ENCODE results near the gene RFXANK.
A peak's percentile ranks its signal among the peaks of the same experiment; 100 is the strongest.

Gene RFXANK

DNA sequence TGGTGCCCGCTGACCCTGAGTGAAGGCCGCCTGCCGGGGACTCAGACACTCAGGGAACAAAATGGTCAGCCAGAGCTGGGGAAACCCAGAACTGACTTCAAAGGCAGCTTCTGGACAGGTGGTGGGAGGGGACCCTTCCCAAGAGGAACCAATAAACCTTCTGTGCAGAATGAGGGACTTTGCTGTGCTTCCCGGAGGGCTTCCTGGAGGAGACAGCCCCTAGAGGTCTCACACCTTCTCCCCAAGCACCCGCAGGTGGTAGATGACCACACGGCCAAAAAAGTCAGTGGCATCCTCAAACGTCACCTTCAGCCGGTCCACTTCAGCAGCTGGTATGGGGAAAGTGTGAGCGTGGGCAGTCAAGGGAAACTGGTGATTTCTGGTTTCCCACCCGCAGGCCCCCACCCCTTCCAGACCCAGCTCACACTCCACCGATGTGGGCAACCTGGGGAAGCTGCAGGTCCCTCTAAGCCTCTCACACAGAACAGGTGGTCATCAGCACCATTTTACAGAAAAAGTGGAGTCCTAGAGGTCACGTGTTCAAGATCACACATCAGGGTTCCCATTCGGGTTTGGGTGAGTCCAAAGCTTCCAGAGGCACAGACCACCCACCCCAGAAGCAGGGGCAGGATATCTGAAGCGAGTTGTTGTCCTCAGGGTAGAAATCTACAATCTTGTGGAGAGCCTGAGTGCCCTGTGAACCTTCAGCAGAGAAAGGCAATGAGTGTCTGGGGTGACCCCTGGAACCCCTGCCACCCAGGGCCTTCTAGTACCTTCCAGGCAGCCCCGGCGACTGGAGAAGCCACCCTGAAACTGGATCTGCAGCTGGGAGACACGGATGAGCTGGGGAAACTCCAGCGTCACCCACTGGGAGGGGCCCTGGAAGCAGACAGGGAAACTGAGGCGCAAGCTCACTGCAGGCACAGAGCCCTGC is 9.9 kb downstream of the RFXANK start:
- peak overlapping the region; percentile 71 for H3K4me3 ChIP-seq (ENCODE audit: control insufficient read depth, low read depth, low read length)
- DNase-seq (ENCODE audit: low read depth): no peak
- TF ChIP-seq, protein P1, sequence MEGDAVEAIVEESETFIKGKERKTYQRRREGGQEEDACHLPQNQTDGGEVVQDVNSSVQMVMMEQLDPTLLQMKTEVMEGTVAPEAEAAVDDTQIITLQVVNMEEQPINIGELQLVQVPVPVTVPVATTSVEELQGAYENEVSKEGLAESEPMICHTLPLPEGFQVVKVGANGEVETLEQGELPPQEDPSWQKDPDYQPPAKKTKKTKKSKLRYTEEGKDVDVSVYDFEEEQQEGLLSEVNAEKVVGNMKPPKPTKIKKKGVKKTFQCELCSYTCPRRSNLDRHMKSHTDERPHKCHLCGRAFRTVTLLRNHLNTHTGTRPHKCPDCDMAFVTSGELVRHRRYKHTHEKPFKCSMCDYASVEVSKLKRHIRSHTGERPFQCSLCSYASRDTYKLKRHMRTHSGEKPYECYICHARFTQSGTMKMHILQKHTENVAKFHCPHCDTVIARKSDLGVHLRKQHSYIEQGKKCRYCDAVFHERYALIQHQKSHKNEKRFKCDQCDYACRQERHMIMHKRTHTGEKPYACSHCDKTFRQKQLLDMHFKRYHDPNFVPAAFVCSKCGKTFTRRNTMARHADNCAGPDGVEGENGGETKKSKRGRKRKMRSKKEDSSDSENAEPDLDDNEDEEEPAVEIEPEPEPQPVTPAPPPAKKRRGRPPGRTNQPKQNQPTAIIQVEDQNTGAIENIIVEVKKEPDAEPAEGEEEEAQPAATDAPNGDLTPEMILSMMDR (conservative IDR thresholded peaks at IDR 0.05; ENCODE audit: control insufficient read depth, insufficient read depth, low read depth, low read length): no peak

DNA sequence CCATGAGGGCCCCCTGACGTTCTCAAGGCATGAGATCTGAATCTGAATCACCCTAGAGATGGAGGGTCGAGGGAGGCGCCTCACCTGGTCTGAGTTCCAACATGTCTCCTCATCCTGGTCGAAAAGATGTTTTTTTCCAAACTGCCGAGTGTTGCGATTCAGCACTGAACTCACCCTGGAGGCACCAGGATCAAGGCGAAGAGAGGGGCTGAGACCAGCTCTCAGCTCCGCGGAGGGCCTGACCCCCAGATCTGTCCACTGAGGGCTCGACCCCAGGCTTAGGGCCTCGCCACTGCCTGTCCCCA is 10.6 kb downstream of the RFXANK start:
- peak; percentile 9 for DNase-seq (ENCODE audit: low read depth)
- H3K4me3 ChIP-seq (ENCODE audit: control insufficient read depth, low read depth, low read length): peak overlapping the region; percentile 71
- TF ChIP-seq, protein P1 (conservative IDR thresholded peaks at IDR 0.05; ENCODE audit: control insufficient read depth, insufficient read depth, low read depth, low read length): no peak

DNA sequence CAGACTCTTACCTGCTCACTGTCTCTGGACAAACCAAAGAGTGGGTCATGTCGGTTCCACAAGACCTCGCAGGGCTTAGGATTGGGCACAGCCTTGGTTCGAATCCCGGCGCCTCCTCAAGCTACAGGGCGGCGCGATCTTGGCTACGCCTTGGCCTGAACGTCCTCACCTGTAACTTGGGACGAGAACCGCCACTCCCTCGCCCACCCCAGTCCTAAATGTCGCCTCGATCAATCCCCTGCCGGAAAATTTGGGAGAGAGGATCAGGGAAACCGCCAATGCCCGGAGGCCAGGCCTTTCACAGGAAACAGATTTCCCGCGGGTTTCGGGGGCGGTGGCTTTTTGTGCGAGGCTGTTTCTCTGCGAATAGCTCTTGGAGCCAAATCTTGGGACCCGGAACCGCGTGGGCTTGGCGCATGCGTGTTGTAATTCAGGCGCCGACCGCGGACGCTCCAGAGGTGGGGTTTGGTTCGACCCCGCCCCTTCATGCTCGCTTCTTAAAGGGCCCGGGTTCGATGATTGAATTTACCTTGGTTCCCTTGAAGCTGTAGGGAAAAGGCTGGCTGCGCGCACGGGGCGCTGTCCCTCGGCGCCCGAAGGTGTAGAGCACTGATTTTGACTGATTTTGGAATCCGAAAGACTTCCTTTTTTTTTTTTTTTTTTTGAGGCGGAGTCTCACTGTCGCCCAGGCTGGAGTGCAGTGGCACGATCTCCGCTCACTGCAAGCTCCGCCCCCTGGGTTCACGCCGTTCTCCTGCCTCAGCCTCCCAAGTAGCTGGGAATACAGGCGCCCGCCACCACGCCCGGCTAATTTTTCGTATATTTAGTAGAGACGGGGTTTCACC is 11.2 kb downstream of the RFXANK start, which contains the start of gene NR2C2AP:
Gene NR2C2AP (minus strand): TSS at position 403 of the 845 bp plus-strand sequence. CDS start 354 bp downstream, at position 49.
- TF ChIP-seq, protein P1 (conservative IDR thresholded peaks at IDR 0.05; ENCODE audit: control insufficient read depth, insufficient read depth, low read depth, low read length): no peak
- DNase-seq (ENCODE audit: low read depth): peak; percentile 89
- H3K4me3 ChIP-seq (ENCODE audit: control insufficient read depth, low read depth, low read length): peak within 1 kb of the TSS; percentile 71

DNA sequence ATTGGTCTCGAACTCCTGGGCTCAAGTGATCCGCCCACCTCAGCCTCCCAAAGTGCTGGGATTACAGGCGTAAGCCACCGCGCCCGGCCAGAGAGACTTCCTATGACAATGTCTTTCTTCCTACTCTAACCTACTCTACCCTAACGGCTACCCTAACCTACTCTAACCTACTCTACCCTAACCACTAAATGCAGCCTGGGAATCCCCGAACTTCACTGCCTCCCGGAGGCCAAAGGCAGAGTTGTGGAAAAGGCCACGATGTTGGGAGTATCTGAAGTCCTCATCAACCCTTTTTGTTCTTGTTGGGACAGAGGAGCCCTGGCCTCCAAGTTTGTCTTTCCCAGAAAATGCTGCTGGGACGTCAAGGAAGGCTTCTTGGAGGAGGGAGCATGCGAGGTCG is 12.1 kb downstream of the RFXANK start:
- no peak for DNase-seq (ENCODE audit: low read depth)
- TF ChIP-seq, protein P1 (conservative IDR thresholded peaks at IDR 0.05; ENCODE audit: control insufficient read depth, insufficient read depth, low read depth, low read length): no peak
- no peak overlapping the region for H3K4me3 ChIP-seq (ENCODE audit: control insufficient read depth, low read depth, low read length)

DNA sequence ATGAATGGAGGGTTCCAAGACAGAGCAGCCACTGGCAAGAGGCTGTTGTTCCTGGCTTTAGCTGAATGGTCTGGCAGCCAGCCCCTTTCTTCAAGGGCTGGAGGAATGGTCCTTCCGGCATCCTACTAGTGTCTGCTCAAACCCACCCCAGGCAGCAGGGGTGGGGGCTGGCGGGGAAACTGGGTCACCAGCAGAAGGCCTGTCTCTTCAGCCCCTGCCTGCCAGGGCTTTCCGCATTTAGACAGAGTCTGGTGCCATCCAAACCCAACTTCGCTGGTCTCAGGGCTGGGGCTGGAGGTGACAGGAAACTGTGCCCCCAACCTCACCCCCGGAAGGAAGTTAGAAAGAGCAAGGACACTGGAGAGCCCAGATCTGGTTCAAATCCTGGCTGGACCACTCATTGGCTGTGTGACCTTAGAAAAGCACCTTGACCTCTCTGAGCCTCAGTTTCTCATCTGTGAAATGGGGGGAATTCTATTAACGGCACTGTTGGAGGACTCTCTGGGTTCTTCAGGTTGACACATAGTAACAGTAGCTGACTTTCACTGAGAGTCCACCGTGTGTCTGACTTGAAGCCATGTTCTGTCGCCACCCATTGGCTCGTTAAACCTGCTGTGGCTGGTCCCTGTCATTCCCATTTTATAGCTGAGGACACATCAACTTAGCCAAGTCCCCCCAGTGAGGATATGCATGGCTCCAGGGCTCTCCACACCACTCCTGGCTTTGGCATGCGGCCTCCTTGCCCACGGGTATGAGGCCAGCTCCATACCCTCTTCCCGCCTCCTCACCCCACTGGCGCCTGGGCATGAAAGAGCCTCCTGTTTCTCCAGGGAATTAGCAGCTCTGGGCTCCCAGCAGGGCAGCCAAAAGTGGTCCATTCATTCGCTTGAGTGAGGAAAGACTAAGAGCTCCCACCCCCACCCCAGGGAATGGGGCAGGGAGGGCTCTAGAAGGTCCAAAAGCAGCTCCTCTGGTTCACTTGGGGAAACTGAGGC is 13.7 kb downstream of the RFXANK start:
- DNase-seq (ENCODE audit: low read depth): no peak
- H3K4me3 ChIP-seq (ENCODE audit: control insufficient read depth, low read depth, low read length): no peak overlapping the region
- TF ChIP-seq, protein P1 (conservative IDR thresholded peaks at IDR 0.05; ENCODE audit: control insufficient read depth, insufficient read depth, low read depth, low read length): no peak

DNA sequence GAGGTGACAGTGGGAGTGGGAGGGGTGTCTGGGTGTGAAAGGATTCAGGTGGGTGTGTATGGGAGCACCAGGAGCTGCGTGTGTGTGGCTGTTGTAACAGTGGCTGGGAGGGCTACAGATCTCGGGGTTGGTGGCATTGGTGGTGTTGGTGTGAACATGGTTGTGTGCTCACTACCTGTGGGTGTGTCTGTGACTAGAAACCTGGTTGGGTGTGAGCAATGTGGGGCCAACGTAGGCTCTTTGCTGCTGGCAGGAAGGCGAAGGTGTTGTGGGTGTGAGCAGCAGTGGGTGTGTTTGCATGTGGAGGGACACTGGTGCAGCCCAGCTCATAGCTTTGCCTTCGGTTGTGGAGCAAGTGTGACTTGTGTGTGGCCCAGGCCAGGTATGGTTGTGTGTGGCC is 14.9 kb downstream of the RFXANK start:
- no peak overlapping the region for H3K4me3 ChIP-seq (ENCODE audit: control insufficient read depth, low read depth, low read length)
- TF ChIP-seq, protein P1 (conservative IDR thresholded peaks at IDR 0.05; ENCODE audit: control insufficient read depth, insufficient read depth, low read depth, low read length): no peak
- DNase-seq (ENCODE audit: low read depth): no peak
